Renal cortical epithelial cell (primary cell): ENCODE data around the gene CCBE1. TPM values are rescaled to one million over a fixed set of nuclear protein-coding genes. Genes with fewer than 3 reads are reported as not detected.
A peak's percentile ranks its signal among the peaks of the same experiment; 100 is the strongest.

Source experiments
- DNase-seq: peaks from one replicate; pipeline ENCODE4 v3.0.0-alpha.2; 2011; ENCODE audit warnings: low read depth
- total RNA-seq: library from RNA; depleted of rRNA; stranded (reverse); fragments of >200 nt; gene quantifications from 2 replicates; pipeline ENCODE4 v1.2.3, GENCODE V29; 2014

CCBE1 gene
- total RNA-seq, 1 donor from 2014 or later: 8.7 TPM

DNA sequence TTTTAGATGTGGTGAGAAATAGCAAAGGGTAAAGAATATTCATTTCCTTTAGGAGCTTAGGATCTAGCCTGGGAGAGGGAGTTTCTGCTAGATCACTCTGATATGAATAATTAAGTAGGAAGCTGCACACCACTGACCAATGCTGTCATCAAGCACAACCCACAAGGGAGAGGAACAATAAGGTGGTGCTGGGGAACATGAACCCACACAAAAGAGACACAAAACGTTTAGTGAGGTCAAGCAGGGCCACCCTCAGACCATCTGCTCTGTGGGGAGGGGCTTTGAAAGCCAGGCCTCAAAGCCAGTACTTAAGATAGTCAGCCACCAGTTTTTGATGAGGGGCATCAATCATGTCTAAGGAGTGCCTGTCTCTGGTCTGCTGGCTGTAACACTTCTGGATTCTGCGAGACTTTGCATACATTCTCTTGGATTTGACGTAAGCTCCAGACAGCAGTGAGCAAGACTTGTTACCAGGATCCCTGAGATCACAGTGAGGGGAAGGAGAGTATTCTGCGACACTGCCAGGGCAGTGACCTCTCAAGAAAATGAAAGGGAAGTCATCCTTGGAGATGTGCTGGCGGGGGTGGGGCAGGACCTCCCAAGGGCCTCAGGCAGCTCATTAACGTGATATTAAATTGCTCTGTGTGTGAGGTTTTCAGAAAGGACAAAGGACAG lies 127.0 kb downstream of the CCBE1 start:
- peak; percentile 26 for DNase-seq

DNA sequence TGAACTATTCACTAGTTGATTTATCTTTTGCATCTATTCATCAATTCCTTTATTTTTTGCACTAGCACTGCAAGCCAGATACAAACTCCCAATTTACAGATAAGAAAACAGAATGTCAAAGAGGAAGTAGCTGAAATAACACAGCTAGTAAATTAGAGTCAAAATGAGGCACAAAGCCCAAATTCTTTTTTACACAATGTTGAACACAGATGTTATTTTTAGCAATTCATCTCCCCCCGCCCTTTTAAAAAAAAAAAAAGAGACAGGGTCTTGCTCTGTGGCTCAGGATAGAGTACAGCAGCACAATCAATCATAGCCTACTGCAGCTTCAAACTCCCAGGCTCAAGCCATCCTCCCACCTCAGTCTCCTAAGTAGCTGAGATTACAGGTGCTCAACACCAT lies 127.8 kb downstream of the CCBE1 start:
- no peak for DNase-seq

DNA sequence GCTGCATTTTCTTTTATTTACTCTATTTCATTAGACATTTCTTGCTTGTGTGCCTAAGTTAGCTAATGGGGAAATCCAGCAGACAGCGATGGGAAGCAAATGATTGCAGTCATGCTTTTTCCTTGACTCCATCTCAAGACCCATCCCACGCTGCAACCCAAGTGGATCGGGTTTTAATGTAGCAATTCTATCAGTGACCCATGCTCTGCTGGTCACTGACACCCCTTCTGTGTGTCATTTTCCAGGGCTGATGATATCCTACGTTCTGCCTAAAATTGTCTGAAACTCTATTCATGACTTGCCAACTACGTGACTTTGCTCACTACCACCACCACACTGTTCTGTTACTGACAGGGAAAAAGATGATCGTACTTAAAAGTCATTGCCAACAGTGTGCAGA lies 129.8 kb downstream of the CCBE1 start:
- DNase-seq: no peak

DNA sequence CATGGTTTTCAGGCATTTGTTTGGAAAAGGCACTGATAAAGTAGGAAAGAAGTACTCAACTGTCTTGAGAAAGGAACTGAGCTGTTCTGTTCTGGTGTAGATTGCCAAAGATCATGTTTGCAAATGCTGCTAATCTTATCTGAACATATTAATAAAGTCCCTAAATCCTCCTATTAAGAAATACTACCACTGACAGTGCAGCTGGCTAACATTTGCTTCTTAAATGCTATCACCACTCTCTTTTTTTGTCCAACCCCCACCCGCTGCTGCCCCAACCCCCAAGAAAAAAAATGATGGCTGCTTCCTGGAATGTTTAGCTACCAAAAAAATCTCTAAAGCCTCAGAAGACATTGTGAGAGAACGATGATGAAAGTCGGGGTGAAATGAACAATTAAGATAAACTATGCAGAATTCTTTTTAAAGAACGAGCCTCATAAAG lies 130.7 kb downstream of the CCBE1 start:
- no peak for DNase-seq

DNA sequence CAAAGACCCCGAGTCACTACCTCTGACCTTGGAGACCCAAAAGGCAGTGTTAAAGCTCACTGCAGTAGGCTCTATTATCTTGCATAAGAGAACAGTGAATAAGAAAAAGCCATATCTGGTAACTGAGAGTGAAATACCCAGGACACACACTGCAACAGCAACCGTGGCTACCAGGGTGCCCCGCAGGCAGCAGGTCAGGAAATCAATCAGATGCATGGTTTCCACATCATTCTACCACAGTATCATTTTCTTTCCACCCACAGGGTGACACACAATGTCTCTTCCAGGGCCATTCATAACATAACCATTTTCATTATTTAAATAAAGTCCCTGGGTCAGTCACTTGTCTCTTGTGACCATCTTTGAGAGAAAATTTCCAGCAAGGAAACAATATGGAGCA lies 131.3 kb downstream of the CCBE1 start:
- DNase-seq: no peak

DNA sequence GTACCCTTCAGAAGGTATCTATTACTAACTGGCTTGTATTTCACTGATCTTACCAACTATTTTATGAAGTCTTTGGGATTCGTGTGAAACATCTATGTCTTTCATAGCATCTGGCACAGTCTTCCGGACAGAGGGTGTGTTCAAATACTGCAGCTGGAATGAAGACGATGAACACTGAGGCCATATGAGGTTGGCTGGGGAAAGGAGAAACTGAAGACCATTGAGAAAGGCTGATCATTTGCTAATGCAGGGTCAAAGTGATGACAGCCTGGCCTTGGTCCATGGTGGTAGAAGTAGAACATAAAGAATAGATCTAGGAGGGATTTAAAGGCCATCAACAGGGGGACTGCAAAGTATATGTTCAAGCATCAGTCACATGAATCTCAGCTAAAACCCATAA lies 132.7 kb downstream of the CCBE1 start:
- no peak for DNase-seq

DNA sequence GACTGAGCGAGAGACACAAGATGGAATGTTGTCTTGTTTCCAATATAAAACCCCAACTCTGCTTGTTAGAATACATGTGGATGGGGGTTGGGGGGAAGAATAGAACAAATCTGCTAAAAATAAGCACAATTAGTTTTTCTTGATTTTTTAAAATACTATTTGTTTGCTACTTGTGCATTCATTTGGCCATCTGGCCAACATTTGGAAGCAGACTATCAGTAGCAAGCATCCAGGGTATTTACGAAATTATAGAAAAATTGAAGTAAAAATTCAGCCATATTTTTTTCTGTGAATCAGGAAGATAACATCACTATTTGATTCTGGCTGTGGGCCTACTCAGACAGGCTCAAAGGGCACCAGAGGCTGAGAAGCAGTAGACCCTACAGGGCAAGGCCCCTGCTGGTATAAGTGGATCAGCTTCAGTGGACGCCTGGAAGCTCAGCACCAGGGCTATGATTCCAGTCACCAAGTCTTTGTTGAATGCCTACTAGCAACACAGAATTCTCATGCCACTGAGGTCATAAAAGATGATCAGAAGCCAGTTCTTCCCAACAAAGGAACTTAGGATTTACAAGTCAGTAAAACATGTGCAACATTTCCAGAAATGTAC lies 133.9 kb downstream of the CCBE1 start:
- DNase-seq: no peak

DNA sequence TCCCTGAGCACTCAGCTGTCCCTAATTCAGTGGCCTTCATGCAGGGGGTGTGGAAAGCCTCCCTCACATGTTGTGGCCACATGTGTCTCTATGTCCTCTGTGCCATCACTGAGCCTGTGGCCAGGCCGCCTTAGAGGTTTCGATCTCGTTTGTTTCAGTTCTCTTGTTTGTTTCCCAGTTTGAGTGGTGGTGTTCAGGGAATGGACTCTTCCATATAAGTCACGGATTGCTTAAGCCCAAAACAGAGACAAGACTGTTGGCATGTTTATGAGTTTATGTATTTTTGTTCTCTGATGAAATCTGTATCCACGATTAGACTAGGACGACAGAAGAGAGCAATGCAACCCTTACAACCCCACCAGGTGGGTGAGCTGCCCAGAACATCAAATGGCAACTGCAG lies 134.5 kb downstream of the CCBE1 start:
- DNase-seq: no peak

DNA sequence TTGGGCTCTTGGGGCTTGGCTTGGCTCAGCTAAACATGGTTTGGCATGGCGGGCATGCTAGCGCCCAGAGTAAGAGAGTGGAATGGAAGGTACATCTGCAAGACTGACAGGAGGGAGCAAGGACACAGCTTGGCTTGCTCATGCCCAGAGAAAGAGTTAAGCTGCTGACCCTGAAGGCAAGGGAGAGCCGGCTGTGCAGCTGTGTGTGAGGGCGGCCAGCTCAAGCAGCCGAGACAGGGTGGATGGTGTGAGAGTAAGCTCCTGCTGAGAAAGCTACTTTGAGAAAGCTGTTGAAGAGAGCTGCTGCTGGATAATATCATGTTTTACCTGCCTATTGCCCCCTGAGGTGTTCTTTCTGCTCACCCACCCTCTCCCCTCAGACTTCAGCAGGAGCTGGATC lies 135.6 kb downstream of the CCBE1 start:
- no peak for DNase-seq

DNA sequence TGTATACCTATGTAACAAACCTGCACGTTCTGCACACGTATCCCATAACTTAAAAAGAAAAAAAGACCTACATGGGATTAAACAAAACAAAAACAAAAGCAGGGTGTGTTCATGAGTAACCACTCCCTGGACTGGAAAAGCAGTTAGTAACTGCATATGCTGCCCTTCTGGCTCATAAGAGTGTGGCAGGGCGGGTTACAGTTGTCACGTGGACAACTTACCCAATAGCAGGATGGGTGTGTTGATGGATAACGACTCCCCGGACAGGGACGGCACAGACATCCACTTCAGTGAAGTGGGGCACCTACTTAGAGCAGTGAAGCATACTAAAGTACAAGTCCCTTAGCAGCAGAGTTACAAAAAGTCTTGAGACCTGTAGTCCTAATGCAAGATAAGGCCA lies 136.7 kb downstream of the CCBE1 start:
- DNase-seq: no peak

DNA sequence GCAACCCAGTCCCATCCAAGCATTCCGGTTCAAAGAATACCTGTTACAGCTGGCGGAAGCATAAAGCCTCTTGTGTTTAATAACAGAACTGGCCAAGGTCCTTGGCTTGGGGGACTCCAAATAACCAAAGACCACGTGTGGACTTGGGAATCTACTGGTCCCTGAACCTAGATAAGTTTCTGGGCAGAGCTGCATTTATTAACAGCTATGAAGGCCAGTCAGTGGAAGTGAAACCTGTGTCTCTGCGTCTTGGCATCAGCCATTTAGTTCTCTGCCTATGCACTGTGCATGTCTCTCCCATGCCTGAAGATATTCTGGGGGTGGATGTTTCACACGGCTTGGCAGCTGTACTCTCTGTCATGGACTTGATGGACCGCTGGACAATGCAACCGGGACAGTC lies 137.7 kb downstream of the CCBE1 start:
- no peak for DNase-seq

DNA sequence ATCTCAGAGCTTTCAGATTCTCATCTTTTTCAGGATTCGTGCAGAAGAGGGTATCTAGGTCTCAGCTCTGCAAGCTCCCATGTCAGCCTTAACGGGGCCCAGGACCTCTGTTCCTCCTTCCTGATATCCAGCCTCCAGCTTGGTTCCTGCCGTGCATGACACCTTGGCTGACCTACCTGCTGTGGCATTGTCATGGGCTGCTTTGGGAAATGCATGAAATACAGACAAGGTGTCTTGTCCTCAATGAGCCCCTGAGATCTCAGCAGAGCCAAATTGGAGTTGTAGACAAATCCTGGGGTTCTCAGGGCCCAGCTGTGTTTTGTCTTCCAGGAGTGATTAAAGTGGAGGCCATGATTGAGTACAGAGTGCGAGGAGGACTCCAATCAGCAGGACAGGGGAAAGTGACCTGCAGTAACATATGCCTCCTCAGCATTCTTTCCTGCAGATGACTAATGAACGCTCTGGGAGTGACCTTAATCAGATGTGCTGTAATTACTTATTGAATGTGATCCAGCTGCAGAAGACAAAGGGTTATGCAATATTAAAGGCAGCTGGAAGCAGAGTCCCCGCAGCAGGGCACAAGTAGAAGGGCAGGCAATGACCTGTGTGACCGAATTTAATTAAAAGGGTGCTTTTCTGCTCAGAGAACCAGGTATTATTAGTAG lies 141.1 kb downstream of the CCBE1 start:
- peak; percentile 33 for DNase-seq

DNA sequence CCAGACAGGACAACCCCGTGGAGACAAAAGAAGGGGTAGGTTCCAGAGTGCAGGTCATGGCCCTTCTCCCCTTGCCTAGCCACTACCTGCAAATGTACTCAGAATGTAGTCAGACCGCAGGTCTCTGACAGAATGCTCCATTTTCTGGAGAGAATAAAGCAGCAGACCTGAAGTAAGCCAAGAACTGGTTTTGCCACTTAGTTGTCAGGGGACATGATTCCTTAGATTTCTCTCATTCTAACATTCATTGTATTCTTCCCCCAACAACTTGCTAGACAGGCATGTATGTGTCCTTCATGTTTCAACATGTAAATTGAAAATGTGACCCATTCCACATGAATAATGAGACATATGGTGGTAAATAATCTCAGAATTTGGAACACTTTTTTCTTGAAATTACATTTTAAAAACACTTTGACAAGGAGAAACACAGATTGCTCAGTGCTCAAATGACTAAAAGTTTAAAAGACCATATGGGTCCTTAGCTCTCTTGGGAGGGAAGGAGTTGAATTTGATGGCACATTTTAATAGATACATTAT lies 142.4 kb downstream of the CCBE1 start:
- DNase-seq: no peak

DNA sequence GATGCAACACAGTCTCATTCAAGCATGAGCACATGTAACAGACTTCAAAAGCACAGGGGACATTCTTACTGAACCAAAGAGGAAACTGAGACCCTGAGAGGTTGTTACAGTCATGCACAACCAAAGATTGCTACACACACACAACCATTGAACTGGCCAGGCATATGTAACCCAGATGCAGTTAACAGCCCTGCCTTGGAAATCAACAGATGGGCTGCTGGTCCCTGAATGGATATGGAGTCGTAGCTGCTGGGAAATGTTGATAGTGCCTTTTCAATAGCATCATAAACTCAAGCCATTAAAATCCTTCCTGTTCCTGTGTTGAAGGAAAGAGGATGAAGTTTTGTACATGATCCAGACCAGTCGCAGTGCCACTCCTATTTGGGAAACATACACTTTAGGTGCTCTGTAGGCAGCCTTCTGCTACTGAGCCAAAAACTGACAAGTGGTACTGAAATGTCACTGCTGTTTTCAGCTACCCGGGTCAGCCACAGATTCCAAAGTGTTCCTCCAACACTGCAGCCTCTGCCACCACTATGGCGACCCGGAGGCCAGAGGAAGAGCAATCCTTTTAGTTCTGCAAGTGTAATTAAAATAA lies 143.9 kb downstream of the CCBE1 start:
- no peak for DNase-seq

DNA sequence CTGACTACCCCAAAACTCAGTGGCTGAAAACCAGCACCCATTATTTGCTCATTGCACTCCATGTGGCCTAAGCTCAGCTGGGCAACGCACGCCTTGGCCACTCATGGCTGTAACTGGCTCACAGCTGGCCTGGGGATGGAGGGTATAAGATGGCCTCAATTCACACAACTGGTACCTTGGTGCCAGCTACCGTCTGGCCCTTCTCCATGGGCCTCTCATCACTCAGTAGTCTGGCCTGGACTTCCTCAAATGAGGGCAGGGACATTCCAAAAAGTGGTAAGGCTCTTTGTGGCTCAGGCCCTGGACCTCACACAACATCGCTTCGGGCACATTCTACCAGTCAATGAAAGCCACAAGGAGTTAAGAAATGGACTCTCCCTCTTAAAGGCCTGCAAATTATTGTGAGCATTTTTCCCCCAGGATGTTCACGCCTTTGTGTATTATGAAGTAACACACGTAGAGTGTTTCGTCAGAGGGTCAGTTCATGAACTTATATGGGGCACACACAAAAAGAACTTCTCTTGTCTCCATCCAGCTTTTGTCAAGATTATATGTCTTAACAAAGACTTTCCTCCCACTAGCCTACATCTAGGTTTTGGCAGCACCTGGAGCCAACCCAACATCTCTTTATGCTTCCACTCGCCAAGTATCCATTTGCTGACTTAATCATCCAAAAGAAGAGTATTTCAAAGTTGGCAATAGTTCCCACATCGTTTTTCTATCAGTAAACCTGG lies 145.2 kb downstream of the CCBE1 start:
- no peak for DNase-seq

DNA sequence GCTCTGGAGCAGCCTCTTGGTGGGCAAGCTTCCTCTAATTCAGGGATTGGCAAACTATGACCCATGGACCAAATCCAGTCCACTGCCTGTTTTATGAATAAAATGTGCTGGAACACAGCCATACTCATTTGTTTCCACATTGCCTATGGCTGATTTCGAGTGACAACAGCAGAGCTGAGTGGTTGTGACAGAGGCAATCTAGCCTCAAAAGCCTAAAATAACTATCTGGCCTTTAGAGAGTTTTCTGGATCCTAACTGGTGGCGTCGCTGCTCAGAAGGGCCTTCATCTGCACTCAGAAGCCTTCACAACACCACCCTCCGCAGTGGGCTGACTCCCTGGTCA lies 147.1 kb downstream of the CCBE1 start:
- DNase-seq: no peak

DNA sequence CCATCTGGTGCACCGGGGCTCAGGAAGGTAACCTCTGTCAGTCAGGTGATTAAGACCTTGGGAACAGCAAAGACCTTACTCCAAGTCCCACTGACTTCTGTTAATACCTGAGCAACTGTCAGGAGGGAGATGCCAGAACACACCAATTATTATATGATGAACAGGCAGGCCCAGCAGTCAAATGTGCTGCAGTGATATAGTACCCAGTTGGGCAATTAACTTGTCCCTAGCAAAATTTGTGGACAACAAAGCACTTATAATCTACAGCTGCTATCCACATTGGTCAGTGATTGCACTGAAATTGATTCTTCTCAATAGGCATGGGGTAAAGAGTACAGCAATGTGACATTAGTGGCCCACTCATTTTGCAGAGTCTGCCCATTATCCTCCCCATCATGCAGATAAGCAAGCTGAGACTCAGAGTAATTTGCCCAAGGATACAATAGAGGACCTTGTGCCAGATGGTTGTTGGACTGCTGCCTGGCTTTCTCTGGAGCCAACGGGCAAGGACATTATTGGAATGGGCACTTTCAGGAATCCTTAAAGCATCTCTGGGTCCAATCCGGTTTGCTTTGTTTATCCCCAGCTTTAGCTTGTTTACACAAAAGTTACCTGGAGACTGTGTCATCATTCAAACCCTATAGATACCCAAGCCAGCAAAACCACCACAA lies 147.6 kb downstream of the CCBE1 start:
- DNase-seq: no peak

DNA sequence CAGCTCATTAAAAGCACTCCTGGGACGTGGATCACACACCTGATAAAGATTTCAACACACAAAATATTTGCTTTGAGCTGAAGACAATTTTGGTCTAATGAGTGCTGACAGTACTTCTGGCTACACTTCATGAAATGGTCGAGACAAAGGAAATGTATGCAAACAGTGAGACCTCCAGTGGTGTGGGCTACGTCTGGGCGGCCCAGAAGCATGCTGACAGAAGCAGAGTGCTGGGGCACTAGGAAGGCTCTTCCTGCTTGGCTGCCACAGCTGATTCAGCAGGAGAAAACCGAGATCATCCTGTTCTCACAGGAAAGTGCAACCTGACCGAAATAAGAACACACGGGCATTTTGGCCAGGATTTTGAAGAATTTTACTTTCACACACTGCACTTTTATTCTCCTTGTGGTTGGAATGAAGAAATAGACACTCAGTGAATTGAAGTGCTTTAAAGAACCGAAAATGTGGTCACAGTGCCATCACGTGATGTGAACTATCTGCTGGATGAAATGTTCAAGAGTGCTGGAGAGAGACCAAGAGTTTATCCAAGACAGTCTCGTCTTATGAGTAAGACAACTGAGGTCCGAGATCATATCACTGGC lies 149.5 kb downstream of the CCBE1 start:
- DNase-seq: peak; percentile 63

DNA sequence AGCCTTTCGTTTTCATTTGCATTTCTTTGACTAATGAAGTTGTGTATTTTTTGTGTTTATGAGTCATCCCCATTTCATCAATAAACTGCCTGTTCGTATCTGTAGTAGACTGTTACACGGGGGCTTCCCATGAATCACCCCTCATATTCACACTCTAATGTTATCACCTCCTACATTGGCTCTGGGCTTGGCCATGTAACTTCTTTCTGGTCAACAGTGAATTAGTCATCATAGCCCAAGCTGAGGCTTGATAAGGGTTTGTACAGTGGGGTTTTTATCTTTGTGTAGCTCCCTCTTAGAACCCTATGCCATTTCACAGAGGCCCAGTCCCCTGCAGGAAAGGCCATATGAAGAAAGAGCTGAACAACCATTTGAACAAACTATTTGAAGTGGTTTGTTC lies 151.0 kb downstream of the CCBE1 start:
- no peak for DNase-seq

DNA sequence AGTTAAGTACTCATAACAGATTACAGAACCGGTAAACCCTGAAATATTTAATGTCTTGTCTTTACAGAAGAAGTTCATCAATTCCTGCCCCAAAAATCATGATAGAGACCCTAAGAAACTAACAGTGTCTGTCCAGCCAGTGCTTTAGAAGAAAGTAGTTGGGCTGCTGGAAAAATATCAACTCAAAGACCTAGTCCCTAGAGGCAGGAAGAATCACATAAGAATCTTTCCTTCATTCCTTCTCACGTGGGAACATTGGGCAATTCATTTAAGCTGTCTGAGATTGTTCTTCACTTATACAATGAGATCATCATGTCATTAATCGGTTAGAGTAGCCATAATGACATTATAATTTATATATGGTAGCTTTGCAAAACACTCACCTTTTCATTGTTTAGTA lies 156.4 kb downstream of the CCBE1 start:
- no peak for DNase-seq

DNA sequence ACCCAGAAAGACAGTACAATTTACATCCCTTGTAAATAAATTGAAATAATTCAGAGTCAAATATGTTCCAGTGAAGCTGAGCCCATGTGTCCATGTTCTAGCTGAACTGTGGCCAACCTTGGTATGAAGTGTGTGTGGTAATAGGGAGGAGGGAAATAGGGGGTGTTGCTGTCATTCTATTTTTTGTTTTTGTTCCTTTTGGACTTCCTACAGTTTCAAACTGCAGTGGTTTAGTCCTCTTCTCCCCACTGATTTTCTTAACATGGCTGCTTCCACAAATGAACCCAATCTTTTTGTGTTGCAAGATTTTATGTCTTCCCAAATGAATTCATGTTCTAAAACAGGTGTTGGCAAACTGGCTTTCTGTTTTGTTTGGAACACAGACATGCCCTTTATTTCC lies 156.9 kb downstream of the CCBE1 start:
- DNase-seq: no peak
